ES-I3 (cell line): ENCODE measurements around the gene MEOX1.

Experiments
- H3K36me3 ChIP-seq: 2 replicates; pipeline ENCODE4 v1.6.1; 2013; ENCODE audit warnings: mild to moderate bottlenecking, low read length, control low read depth, moderate library complexity; ENCODE audit not compliant: insufficient read depth
- H3K4me1 ChIP-seq: 2 replicates; pipeline ENCODE4 v1.6.1; 2013; ENCODE audit warnings: mild to moderate bottlenecking, control low read depth, low read length; ENCODE audit not compliant: insufficient read depth
- H3K9ac ChIP-seq: 2 replicates; pipeline ENCODE4 v1.6.1; 2013; ENCODE audit warnings: low read depth, mild to moderate bottlenecking, low read length, moderate library complexity
- H3K9me3 ChIP-seq: 2 replicates; pipeline ENCODE4 v1.6.1; 2013; ENCODE audit warnings: mild to moderate bottlenecking, low read length, moderate library complexity; ENCODE audit not compliant: control insufficient read depth, insufficient read depth

Gene MEOX1

DNA sequence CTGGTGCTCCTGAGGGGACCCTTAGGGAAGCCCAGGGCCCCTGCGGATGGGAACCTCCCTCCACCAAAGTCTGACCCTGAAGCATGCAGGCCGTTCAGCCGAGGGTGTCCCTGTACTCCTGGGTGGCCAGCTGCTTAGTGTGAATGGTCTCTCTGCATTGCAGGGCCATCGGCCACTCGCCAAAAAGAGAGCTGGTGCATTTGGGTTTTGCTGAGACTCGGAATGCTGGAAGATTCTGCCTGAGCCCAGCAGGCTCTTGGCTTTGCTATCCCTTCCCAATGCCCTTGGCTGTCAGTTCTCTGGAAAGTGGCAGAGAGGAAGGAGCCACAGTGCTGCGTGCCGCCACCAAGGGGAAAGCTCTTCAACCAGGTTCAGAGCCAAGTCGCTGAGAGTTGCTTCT, 2.8 kb downstream of the MEOX1 start:
- H3K36me3 ChIP-seq, result no peaks in the 10 kb centered on the region
- peaks cover 34% of the 10 kb centered on the region for H3K4me1 ChIP-seq
- H3K9me3 ChIP-seq, result no peaks in the 10 kb centered on the region
- no peak overlapping the region for H3K9ac ChIP-seq

DNA sequence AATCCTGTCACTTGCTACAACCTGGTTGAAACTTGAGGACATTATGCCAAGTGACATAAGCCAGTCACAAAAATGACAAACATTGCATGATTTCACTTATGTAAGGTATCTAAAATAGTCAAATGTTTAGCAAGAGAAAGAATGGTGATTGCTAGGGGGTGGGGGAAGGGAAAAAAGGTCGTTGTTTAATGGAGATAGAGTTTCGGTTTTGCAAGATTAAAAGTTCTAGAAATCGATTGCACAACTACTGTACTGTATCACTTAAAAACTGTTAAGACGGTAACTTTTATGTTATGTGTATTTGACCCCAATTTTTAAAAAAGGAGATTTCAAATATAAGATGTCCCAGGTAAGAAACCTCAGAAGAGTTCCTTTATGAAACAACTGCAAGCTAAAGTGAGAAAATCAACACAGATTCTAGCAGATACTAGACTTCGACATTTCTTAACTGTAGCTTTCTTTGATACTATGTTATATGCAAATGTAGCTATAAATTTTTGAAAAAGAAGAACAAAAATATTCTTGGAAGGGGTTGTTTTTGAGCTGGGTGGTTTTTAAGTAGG, 5.9 kb downstream of the MEOX1 start:
- peaks cover 22% of the 10 kb centered on the region for H3K4me1 ChIP-seq
- no peak overlapping the region for H3K9ac ChIP-seq
- H3K9me3 ChIP-seq, result no peaks in the 10 kb centered on the region
- no peaks in the 10 kb centered on the region for H3K36me3 ChIP-seq

DNA sequence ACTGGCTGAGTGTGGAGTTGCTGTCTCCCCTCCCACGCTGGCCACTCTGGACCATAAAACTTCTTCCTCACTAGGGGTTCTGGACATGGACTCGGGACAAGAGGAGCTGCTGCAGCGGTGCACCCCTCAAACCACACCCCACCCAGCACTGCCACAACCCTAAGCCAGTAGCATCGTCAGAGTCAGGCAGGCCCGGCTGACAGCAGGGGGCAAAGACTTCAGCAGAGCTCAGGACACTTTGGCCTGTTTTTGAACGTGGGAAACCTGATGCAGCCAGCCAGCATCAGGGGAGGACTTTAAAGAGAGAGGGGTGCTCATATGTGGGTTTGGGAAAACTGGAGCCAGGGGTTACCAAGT, 9.6 kb downstream of the MEOX1 start:
- no peaks in the 10 kb centered on the region for H3K36me3 ChIP-seq
- no peak overlapping the region for H3K9ac ChIP-seq
- peaks cover 11% of the 10 kb centered on the region for H3K4me1 ChIP-seq
- no peaks in the 10 kb centered on the region for H3K9me3 ChIP-seq

DNA sequence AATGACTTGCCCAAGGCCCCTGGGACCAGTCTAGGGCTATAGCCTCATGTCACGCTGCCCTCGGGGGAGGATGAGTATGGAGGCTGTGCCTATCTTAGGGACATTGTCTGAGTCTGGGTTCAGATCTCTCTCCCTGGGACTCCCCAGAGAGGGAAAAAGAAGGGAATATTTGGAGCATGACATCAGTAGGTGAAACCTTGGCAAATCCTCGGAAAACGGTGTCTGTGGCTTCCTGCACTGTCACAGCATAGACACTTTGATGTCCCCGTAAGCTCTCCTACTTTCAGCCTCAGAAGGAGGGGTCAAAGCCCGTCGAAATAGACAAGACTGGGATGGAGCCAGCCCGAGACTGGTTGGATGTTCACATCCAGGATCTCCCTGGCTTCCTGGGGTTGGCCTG, 11.3 kb downstream of the MEOX1 start:
- no peaks in the 10 kb centered on the region for H3K36me3 ChIP-seq

DNA sequence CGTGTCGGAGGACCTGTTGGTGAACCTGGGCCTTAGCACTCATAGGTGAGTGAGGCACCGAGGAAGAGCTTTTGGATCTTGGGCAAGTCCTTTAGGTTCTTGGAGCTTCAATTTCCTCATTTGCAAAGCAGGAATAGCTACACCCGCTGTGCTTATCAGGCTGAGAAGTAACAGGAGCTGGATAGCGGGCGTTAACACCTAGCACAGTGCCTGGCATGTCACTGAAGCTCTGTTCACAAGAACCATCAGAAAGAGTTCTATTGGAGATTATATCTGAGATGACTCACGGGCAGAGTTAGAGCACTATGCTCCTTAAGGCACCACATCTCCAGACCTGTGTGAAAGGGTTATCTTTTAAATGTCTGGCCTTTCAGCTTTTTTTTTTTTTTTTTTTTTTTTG, 12.8 kb downstream of the MEOX1 start:
- Histone ChIP-seq H3K36me3 (no peaks in the 10 kb centered on the region), H3K4me1 (peaks cover 4% of the 10 kb centered on the region), H3K9me3 (no peaks in the 10 kb centered on the region), H3K9ac (no peak overlapping the region)

More for the DNA sequence above, 11.3 kb downstream of the MEOX1 start:
- Histone ChIP-seq H3K9ac (no peak overlapping the region), H3K9me3 (no peaks in the 10 kb centered on the region), H3K4me1 (no peaks in the 10 kb centered on the region; the same call in 1 of the 2 replicates)

DNA sequence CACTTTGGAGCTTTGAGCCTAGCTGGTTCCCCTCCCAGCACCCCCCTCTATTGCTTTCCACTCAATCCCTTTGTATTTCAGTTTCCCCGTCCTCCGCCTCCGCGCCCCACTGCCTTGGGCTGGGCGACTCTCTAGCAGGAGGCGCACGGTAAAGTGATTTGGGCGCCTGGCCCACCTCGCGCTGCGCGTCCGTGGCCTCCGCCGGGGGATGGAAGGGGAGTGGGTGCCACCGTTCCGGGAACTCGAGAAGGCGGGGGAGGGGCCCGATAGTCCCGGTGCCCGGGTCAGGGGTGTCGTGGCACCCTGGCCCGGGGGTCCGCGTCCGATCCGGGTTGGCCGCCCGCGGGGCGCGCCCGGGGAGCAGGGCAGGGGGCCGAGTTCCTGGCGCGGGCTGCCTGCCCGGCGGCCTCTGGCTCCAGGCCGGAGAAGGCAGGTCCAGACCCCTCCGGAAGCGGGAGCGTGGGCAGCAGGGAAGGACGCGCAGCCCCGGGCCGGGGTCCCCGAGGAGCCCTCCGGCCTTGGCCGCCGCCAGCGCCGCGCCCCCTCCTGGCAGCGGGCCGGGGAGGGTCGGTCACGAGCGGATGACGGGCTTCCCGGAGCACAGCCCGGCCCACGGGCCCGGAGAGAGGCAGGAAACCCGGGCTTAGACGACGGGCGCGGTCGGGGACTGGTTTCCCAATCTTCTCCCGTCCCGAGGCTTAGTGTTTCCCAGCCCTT, 15.8 kb downstream of the MEOX1 start:
- Histone ChIP-seq H3K4me1 (peaks cover 12% of the 10 kb centered on the region), H3K9me3 (no peaks in the 10 kb centered on the region), H3K9ac (peak overlapping the region; percentile 36; the same call in 1 of the 2 replicates), H3K36me3 (no peaks in the 10 kb centered on the region)

DNA sequence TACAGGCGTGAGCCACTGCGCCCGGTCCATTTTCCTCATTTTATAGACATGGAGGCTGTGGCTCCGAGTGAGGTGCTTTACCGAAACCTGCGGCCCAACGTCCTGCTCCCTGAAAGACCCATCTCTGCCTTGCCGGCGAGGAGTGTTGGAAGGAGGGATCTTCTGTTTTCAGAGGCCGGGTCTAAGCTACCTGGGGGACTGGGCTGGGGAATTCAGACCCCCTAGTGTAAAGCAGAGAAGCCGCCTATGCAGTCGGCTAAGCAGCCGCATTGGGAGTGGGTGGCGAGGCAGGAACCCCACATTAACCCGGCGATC, 16.3 kb downstream of the MEOX1 start:
- Histone ChIP-seq H3K9ac (peak overlapping the region; percentile 36; the same call in 1 of the 2 replicates), H3K4me1 (peaks cover 12% of the 10 kb centered on the region), H3K9me3 (no peaks in the 10 kb centered on the region), H3K36me3 (no peaks in the 10 kb centered on the region)

DNA sequence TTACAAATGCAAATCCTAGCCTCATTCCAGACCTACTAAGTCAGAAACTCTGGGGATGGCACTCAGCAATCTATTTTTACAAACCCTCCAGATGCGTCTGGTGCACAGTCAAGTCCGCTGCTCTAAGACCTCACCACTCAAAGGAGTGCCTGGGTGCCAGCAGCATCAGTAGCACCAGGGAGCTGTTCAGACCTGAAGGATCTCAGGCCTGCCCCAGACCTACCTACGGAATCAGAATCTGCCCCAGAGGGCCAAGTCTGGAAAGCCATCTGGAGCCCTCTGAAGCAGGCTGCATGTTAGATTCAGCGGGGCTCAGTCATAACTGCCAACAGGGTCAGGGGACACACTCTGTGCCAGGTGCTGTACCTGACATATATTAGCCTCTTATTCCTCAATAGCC, 17.6 kb downstream of the MEOX1 start:
- H3K9me3 ChIP-seq, result no peaks in the 10 kb centered on the region
- peaks cover 12% of the 10 kb centered on the region for H3K4me1 ChIP-seq
- H3K36me3 ChIP-seq, result no peaks in the 10 kb centered on the region
- no peak overlapping the region for H3K9ac ChIP-seq

DNA sequence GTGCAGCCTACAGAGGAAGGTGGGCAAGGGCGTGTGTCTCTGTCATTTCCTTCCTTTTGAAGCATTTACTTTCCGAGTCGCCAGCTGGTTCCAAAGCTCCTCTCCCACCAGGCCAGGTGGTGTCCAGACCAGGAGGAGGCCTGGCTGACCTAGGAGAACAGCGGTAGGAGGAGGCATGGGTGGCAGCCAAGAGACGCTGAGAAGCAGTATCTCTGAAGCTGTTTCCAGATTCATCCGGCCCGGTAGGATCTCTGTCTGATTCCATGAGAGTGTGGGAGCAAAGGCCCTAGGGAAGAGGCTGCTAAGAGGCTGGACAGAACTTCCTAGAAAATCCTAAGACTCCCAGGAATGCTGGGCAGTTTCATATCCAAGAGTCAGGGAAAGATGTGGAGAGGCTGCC, 20.3 kb downstream of the MEOX1 start:
- peaks cover 12% of the 10 kb centered on the region for H3K4me1 ChIP-seq
- no peak overlapping the region for H3K9ac ChIP-seq
- H3K36me3 ChIP-seq, result no peaks in the 10 kb centered on the region
- H3K9me3 ChIP-seq, result no peaks in the 10 kb centered on the region

DNA sequence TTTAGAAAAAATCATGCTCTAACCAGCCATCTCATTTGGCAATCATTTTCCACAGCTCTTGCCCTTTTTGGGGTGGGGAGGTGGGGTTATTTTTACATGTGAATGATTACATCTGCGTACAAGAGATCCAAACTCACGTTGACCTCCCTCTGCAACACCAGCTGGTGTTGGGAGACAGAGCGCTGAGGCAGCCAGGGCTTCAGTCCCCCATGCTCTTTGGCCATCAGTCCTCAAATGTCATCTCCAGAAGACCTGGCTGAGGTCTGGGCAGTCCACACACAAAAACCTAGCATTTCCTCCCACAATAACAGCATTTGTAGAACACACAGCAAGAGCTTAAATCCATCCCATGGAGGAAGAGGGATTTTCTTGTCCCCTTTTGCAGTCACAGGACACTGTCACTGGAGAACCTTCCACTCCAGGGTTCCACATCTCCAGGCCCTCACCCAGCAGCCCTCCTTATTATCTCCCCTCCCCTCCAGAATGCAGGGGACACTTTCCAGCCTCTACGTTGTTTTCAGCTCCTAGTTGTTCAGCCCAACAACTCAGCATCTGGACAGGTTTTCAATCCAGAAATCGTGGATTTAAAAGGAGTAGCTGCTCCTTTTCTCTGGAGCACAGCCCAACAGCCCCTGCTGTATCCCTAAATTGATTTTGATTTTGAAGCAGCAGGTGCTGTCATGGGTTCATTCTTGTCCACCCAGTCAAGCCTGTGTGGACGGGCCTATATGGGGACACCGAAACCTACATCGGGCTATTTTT, 21.1 kb downstream of the MEOX1 start:
- Histone ChIP-seq H3K9ac (no peak overlapping the region), H3K9me3 (no peaks in the 10 kb centered on the region), H3K4me1 (peaks cover 12% of the 10 kb centered on the region), H3K36me3 (no peaks in the 10 kb centered on the region)

DNA sequence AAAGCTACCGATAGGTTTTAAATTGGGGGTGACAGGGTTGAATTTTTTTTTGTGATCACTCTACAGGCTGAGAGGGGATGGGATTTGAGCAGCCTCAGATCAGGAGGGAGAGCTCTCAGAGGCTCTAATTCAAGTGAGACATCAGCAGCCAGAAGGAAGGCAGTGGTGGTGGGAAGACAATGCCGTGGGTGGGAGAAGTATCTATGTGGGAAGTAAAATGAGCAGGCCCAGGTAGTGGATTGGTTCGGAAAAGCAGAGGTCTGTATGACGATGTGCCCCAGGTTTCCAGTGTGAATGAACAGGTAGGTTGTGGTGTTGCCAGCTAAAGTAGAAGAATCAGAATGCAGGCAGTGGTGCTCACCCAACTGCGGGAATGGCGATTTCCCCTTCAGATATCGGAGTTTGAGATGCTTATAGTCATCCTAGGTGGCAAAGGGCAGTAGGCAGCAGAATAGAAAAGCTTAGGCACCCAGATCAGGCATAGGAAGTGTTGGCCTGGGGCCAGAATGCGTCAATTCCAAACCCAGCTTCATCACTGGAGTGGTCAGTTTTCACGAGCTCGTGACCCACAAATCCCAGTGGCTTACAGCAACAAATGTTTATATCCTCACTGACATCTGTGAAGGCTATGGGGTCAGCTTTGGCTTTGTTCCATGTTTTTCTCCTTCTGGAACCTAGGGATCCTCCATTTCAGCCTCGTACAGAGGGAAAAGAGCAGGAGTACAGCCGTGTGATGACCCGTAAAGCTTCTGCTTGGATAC, 24.0 kb downstream of the MEOX1 start:
- Histone ChIP-seq H3K9me3 (no peaks in the 10 kb centered on the region), H3K4me1 (peaks cover 4% of the 10 kb centered on the region; the same call in 1 of the 2 replicates), H3K9ac (no peak overlapping the region), H3K36me3 (no peaks in the 10 kb centered on the region)

DNA sequence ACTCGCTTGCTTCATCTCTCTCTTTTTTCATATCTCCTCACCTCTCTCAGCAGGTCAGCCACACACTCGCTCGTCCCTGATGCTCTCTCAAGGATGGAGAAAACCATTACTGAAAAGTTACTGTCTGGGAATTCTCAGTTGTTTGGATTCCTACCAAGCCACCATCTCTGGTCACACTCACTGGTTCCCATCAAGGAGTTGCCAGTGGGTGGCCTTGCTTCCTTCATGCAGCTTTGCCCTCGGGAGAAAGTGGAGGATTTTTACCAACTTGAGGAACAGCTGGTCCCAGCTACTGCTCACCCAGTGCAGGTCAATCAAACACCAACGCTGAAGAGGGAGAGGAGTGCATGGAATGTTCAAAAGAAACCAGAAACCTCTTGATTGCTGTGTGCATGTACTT, 25.3 kb downstream of the MEOX1 start:
- H3K4me1 ChIP-seq, result peaks cover 5% of the 10 kb centered on the region; the same call in 1 of the 2 replicates
- H3K36me3 ChIP-seq, result no peaks in the 10 kb centered on the region
- H3K9me3 ChIP-seq, result no peaks in the 10 kb centered on the region
- no peak overlapping the region for H3K9ac ChIP-seq

DNA sequence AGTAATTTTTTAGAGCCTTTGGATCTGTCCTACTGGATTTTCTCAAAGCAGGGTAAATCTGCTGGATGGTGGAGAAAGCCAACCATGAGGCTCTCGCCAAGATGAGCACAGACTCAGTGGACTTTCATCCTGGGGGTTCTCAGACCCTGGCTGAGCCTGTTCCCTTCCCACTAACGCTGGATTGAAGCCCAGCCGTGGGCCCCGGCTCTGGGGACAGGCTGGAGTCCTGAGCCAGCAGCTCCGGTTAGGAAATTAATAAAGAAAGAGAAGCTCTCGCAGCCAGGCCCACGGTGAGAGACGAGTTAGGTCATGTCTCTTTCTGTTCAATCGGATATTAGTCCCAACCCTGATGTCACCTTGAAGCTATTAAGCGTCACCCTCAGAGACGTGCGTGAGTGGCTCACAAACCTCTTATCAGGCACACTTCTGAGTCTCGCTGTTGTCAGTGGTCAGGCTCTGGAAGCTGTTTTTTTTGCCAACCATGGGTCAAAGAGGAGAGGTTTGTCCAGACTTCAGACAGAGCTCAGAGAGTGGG, 27.1 kb downstream of the MEOX1 start:
- H3K36me3 ChIP-seq, result no peaks in the 10 kb centered on the region
- H3K9me3 ChIP-seq, result no peaks in the 10 kb centered on the region
- no peak overlapping the region for H3K9ac ChIP-seq
- peaks cover 5% of the 10 kb centered on the region; the same call in 1 of the 2 replicates for H3K4me1 ChIP-seq

DNA sequence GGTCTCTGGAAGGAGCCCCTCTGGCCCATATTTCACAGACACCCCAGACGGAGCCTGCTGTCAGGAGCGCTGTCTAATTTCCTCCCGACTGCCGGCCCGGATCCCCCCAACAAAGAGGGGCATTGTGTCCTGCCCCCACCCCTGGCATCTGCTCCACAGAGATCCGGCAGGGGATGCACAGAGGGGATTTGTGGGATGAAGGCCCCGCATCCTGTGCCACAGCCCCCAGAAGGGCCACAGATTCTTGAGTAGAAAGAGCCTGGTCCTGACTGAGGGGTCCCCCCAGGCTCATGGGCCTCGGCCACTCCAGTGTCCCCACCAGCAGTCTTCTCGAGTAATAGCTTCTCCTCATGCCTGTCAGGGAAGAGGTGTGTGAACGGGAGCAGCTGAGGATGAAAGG, 29.5 kb downstream of the MEOX1 start:
- Histone ChIP-seq H3K4me1 (peaks cover 9% of the 10 kb centered on the region; the same call in 1 of the 2 replicates), H3K36me3 (no peaks in the 10 kb centered on the region), H3K9me3 (no peaks in the 10 kb centered on the region), H3K9ac (no peak overlapping the region)
